GM03348 (cell line): ENCODE results near the gene AFF3.

ENCODE experiments used
- DNase-seq: peaks from one replicate; pipeline ENCODE4 v3.0.0; 2012; ENCODE audit warnings: low spot score

The AFF3 gene

GRCh38 chr2:99854236-99854852 is 288.0 kb downstream of the AFF3 start:
- no peak for DNase-seq

GRCh38 chr2:99852956-99853355 is 289.4 kb downstream of the AFF3 start:
- no peak for DNase-seq

GRCh38 chr2:99852376-99852934 is 289.9 kb downstream of the AFF3 start:
- no peak for DNase-seq

- DNase-seq, result no peak
These were observed 290.6 kb downstream of the AFF3 start for GRCh38 chr2:99851811-99852210.

- DNase-seq, result no peak
These were observed 291.3 kb downstream of the AFF3 start for GRCh38 chr2:99851089-99851488.

GRCh38 chr2:99850084-99850710 is 292.2 kb downstream of the AFF3 start:
- DNase-seq, result no peak

- no peak for DNase-seq
These were observed 295.8 kb downstream of the AFF3 start for GRCh38 chr2:99846462-99847107.

GRCh38 chr2:99845296-99845695 is 297.1 kb downstream of the AFF3 start:
- DNase-seq, result no peak

GRCh38 chr2:99842451-99842850 is 299.9 kb downstream of the AFF3 start:
- no peak for DNase-seq

GRCh38 chr2:99841749-99842148 is 300.6 kb downstream of the AFF3 start:
- DNase-seq, result peak; percentile 36

- no peak for DNase-seq
These were observed 301.6 kb downstream of the AFF3 start for GRCh38 chr2:99840831-99841230.

- DNase-seq, result peak; percentile 66
These were observed 305.4 kb downstream of the AFF3 start for GRCh38 chr2:99836690-99837605.

- no peak for DNase-seq
These were observed 308.0 kb downstream of the AFF3 start for GRCh38 chr2:99834426-99834825.

- DNase-seq, result no peak
These were observed 308.7 kb downstream of the AFF3 start for GRCh38 chr2:99833586-99834201.

- no peak for DNase-seq
These were observed 309.5 kb downstream of the AFF3 start for GRCh38 chr2:99832926-99833325.

GRCh38 chr2:99831772-99832171 is 310.6 kb downstream of the AFF3 start:
- DNase-seq, result no peak

- DNase-seq, result no peak
These were observed 314.9 kb downstream of the AFF3 start for GRCh38 chr2:99827296-99827999.

- DNase-seq, result no peak
These were observed 316.8 kb downstream of the AFF3 start for GRCh38 chr2:99825630-99826029.

GRCh38 chr2:99824758-99825157 is 317.6 kb downstream of the AFF3 start:
- no peak for DNase-seq

- DNase-seq, result no peak
These were observed 319.7 kb downstream of the AFF3 start for GRCh38 chr2:99822474-99823207.
